ENCODE results near the gene SLC5A11.

DNA sequence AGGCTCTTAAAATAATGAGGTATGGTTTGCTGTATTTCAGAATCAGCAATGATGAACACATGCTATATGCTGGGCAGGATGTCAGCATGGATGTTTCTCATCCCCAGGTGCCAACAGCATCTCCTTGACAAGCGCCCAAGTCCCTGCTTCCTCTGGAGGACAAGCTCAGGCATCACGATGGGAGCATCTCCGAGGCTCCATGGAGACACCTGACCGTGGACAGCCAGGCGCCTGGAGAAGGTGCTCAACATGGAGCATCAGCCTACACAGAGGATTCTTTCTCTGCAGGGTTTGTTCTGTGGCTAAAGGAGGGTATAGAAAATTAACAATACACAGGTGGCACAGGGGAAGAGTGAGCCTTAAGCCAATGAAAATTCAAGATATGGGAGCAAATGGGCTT lies 72.1 kb downstream of the SLC5A11 start:
- TF ChIP-seq, protein P1, sequence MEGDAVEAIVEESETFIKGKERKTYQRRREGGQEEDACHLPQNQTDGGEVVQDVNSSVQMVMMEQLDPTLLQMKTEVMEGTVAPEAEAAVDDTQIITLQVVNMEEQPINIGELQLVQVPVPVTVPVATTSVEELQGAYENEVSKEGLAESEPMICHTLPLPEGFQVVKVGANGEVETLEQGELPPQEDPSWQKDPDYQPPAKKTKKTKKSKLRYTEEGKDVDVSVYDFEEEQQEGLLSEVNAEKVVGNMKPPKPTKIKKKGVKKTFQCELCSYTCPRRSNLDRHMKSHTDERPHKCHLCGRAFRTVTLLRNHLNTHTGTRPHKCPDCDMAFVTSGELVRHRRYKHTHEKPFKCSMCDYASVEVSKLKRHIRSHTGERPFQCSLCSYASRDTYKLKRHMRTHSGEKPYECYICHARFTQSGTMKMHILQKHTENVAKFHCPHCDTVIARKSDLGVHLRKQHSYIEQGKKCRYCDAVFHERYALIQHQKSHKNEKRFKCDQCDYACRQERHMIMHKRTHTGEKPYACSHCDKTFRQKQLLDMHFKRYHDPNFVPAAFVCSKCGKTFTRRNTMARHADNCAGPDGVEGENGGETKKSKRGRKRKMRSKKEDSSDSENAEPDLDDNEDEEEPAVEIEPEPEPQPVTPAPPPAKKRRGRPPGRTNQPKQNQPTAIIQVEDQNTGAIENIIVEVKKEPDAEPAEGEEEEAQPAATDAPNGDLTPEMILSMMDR (optimal IDR thresholded peaks at IDR 0.05 in 1 of 3, IDR thresholded peaks at IDR 0.05 in 1 of 3, conservative IDR thresholded peaks at IDR 0.05 in 1 of 3; ENCODE audit: extremely low read depth in 1 of 3, insufficient read depth in 2 of 3, low read length in 3 of 3) = no peak
- TF ChIP-seq EZH2 (IDR thresholded peaks at IDR 0.05; ENCODE audit: low read length) = no peak

Measured in keratinocyte (primary cell).